ENCODE data around the gene SLC12A7. TPM values are rescaled to one million over a fixed set of nuclear protein-coding genes. Genes with fewer than 3 reads are reported as not detected.

The SLC12A7 gene
- total and polyA plus RNA-seq, 9 of the 15 experiments (the other 6 are each of a cell fraction or from before 2014, with no cell fraction given) = 0.01 to 3.1 (median 0.56) TPM

- CTCF ChIA-PET (ENCODE audit: low intra/inter-chr PET ratio) = no interaction called here
- ATAC-seq = no peak
- peaks cover 40% of the 10 kb centered on the region for H4K20me1 ChIP-seq (replicated peaks; ENCODE audit: control insufficient read depth, insufficient read depth, low read length)
- TF ChIP-seq ZZZ3 (IDR thresholded peaks at IDR 0.05) (no peak), NFATC3 (IDR thresholded peaks at IDR 0.05) (no peak), ZNF639 (CRISPR knock-in tag; conservative IDR thresholded peaks at IDR 0.05 in 1 of 2, IDR thresholded peaks at IDR 0.05 in 1 of 2) (no peak), CC2D1A (IDR thresholded peaks at IDR 0.05) (no peak), GATAD2A (IDR thresholded peaks at IDR 0.05) (no peak), POLR2B (IDR thresholded peaks at IDR 0.05; ENCODE audit: low read depth, partially characterized antibody) (no peak), ZNF140 (CRISPR knock-in tag; IDR thresholded peaks at IDR 0.05) (no peak), DACH1 (IDR thresholded peaks at IDR 0.05; ENCODE audit: partially characterized antibody) (no peak), DPF2 (IDR thresholded peaks at IDR 0.05) (no peak), ZHX1 (conservative IDR thresholded peaks at IDR 0.05; ENCODE audit: low read length) (no peak), PRPF4 (IDR thresholded peaks at IDR 0.05; ENCODE audit: insufficient read depth, low read depth, low read length, poor library complexity, severe bottlenecking) (no peak)
- TF ChIP-seq, protein P1, sequence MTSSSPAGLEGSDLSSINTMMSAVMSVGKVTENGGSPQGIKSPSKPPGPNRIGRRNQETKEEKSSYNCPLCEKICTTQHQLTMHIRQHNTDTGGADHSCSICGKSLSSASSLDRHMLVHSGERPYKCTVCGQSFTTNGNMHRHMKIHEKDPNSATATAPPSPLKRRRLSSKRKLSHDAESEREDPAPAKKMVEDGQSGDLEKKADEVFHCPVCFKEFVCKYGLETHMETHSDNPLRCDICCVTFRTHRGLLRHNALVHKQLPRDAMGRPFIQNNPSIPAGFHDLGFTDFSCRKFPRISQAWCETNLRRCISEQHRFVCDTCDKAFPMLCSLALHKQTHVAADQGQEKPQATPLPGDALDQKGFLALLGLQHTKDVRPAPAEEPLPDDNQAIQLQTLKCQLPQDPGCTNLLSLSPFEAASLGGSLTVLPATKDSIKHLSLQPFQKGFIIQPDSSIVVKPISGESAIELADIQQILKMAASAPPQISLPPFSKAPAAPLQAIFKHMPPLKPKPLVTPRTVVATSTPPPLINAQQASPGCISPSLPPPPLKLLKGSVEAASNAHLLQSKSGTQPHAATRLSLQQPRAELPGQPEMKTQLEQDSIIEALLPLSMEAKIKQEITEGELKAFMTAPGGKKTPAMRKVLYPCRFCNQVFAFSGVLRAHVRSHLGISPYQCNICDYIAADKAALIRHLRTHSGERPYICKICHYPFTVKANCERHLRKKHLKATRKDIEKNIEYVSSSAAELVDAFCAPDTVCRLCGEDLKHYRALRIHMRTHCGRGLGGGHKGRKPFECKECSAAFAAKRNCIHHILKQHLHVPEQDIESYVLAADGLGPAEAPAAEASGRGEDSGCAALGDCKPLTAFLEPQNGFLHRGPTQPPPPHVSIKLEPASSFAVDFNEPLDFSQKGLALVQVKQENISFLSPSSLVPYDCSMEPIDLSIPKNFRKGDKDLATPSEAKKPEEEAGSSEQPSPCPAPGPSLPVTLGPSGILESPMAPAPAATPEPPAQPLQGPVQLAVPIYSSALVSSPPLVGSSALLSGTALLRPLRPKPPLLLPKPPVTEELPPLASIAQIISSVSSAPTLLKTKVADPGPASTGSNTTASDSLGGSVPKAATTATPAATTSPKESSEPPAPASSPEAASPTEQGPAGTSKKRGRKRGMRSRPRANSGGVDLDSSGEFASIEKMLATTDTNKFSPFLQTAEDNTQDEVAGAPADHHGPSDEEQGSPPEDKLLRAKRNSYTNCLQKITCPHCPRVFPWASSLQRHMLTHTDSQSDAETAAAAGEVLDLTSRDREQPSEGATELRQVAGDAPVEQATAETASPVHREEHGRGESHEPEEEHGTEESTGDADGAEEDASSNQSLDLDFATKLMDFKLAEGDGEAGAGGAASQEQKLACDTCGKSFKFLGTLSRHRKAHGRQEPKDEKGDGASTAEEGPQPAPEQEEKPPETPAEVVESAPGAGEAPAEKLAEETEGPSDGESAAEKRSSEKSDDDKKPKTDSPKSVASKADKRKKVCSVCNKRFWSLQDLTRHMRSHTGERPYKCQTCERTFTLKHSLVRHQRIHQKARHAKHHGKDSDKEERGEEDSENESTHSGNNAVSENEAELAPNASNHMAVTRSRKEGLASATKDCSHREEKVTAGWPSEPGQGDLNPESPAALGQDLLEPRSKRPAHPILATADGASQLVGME (CRISPR knock-in tag; IDR thresholded peaks at IDR 0.05) = no peak
These were observed 55.8 kb downstream of the SLC12A7 start for GRCh38 chr5:1055896-1056610.

More at GRCh38 chr5:1055896-1056610, 55.8 kb downstream of the SLC12A7 start:
- Histone ChIP-seq H3K4me1 (replicated peaks in 1 of 2; ENCODE audit: control insufficient read depth in 2 of 2, insufficient read depth in 2 of 2, low read length in 2 of 2) (peaks cover 0 to 66% of the 10 kb centered on the region in 2 experiments; a peak in 1 of 5 replicates), H3K9me1 (ENCODE audit: control insufficient read depth, insufficient read depth, low read length) (no peaks in the 10 kb centered on the region), H3K9ac (ENCODE audit: insufficient read depth in 1 of 2, low read depth in 2 of 2, low read length in 2 of 2) (peak overlapping the region in 1 of 2 experiments; percentile 56; a peak in 1 of 4 replicates), H2AFZ (ENCODE audit: low read depth, low read length) (no peak overlapping the region), H3K27ac (ENCODE audit: extremely low read depth, low read depth, low read length) (no peak overlapping the region), H3K9me3 (replicated peaks; ENCODE audit: control insufficient read depth, insufficient read depth, low read depth, low read length) (no peaks in the 10 kb centered on the region), H3K36me3 (ENCODE audit: control insufficient read depth, insufficient read depth, low read length) (no peaks in the 10 kb centered on the region), H3K27me3 (ENCODE audit: control insufficient read depth in 2 of 2, insufficient read depth in 2 of 2, low read length in 2 of 2) (peaks cover 31 to 83% of the 10 kb centered on the region in 2 experiments), H3K79me2 (ENCODE audit: control insufficient read depth, insufficient read depth, low read length) (no peaks in the 10 kb centered on the region), H3K4me3 (no peak overlapping the region), H3K4me2 (ENCODE audit: insufficient read depth, low read length) (no peak overlapping the region)
- no peak for DNase-seq (ENCODE audit: extremely low read depth in 1 of 4, low spot score in 3 of 4)
- no peak for FAIRE-seq
- intact Hi-C loops (cut with micrococcal nuclease) = no loop called here
- in situ Hi-C loops (cut with MboI) = no loop called here
- POLR2A ChIA-PET = interaction anchor here (0.8 kb wide), 1 partner anchor 94 kb away, joined by 3 read pairs; no protein-coding TSS in a partner anchor
- no TSS peak for BruUV-seq (replicated peaks)
- WGBS (ENCODE audit: insufficient coverage, low coverage, missing lambda C conversion rate) = 30% methylated on average over 36 of the region's 39 CpGs

All from K562 (cell line).